Nephron (organoid): ENCODE measurements around the gene KDM4B.

ENCODE experiments used
- H3K27ac Mint-ChIP-seq, 3 experiments: 2 replicates each; pipeline ENCODE4 v1.8.0; 2020; ENCODE audit warnings: mixed read lengths in 3 of 3, mild to moderate bottlenecking in 2 of 3, moderate library complexity in 1 of 3
- H3K27me3 Mint-ChIP-seq: 2 replicates; pipeline ENCODE4 v1.8.0; 2021; ENCODE audit warnings: low read depth, mild to moderate bottlenecking, moderate library complexity, mixed read lengths
- H3K36me3 Mint-ChIP-seq: 2 replicates; pipeline ENCODE4 v1.8.0; 2020; ENCODE audit warnings: low read depth, mixed read lengths
- H3K4me1 Mint-ChIP-seq: 2 replicates; pipeline ENCODE4 v1.8.0; 2020; ENCODE audit warnings: mixed read lengths
- H3K4me3 Mint-ChIP-seq, 3 experiments: 2 replicates each; pipeline ENCODE4 v1.8.0; 2020; ENCODE audit warnings: mild to moderate bottlenecking in 3 of 3, mixed read lengths in 3 of 3, moderate library complexity in 2 of 3
- H3K9me3 Mint-ChIP-seq: 2 replicates; pipeline ENCODE4 v1.8.0; 2020; ENCODE audit warnings: mixed read lengths
- CTCF ChIP-seq, 3 experiments: fragments of 200-600 bp; sonication (generic); IDR thresholded peaks; one replicate each; pipeline ENCODE4 v1.5.0; 2021; ENCODE audit warnings: antibody characterized with exemption in 3 of 3; ENCODE audit not compliant: unreplicated experiment in 3 of 3

The KDM4B gene

GRCh38 chr19:5120321-5120720 lies 151.4 kb downstream of the KDM4B start:
- Mint-ChIP-seq H3K36me3 (peaks cover 42% of the 10 kb centered on the region), H3K4me3 (no peak overlapping the region)

GRCh38 chr19:5120833-5121232 lies 151.9 kb downstream of the KDM4B start:
- Mint-ChIP-seq H3K4me1 (peaks cover 20% of the 10 kb centered on the region), H3K4me3 (no peak overlapping the region), H3K27me3 (no peaks in the 10 kb centered on the region), H3K36me3 (peaks cover 37% of the 10 kb centered on the region), H3K9me3 (peaks cover under 1% of the 10 kb centered on the region), H3K27ac (no peak overlapping the region)
- TF ChIP-seq CTCF (IDR thresholded peaks at IDR 0.05; ENCODE audit: unreplicated experiment in 3 of 3) = no peak

More at GRCh38 chr19:5120321-5120720, 151.4 kb downstream of the KDM4B start:
- peaks cover 4% of the 10 kb centered on the region for H3K9me3 Mint-ChIP-seq
- TF ChIP-seq CTCF (IDR thresholded peaks at IDR 0.05; ENCODE audit: unreplicated experiment in 3 of 3) = no peak
- peaks cover 20% of the 10 kb centered on the region for H3K4me1 Mint-ChIP-seq
- no peaks in the 10 kb centered on the region for H3K27me3 Mint-ChIP-seq
- H3K27ac Mint-ChIP-seq = no peak overlapping the region

- Mint-ChIP-seq H3K4me3 (no peak overlapping the region), H3K4me1 (peaks cover 20% of the 10 kb centered on the region), H3K9me3 (no peaks in the 10 kb centered on the region), H3K27me3 (no peaks in the 10 kb centered on the region), H3K36me3 (peaks cover 30% of the 10 kb centered on the region), H3K27ac (peak overlapping the region in 2 of 3 experiments; percentile 53 to 68)
- no peak for TF ChIP-seq CTCF (IDR thresholded peaks at IDR 0.05; ENCODE audit: unreplicated experiment in 3 of 3)
Measured at GRCh38 chr19:5121266-5122120, 152.6 kb downstream of the KDM4B start.

- no peaks in the 10 kb centered on the region for H3K27me3 Mint-ChIP-seq
- peaks cover 20% of the 10 kb centered on the region for H3K4me1 Mint-ChIP-seq
- TF ChIP-seq CTCF (IDR thresholded peaks at IDR 0.05; ENCODE audit: unreplicated experiment in 3 of 3) = no peak
- no peak overlapping the region for H3K4me3 Mint-ChIP-seq
- peaks cover 27% of the 10 kb centered on the region for H3K36me3 Mint-ChIP-seq
- H3K9me3 Mint-ChIP-seq = no peaks in the 10 kb centered on the region
- peak overlapping the region in 2 of 3 experiments; percentile 53 to 68 for H3K27ac Mint-ChIP-seq
Measured at GRCh38 chr19:5122121-5122400, 153.1 kb downstream of the KDM4B start.

- H3K4me1 Mint-ChIP-seq = peaks cover 20% of the 10 kb centered on the region
- TF ChIP-seq CTCF (IDR thresholded peaks at IDR 0.05; ENCODE audit: unreplicated experiment in 3 of 3) = no peak
- no peaks in the 10 kb centered on the region for H3K9me3 Mint-ChIP-seq
- no peaks in the 10 kb centered on the region for H3K27me3 Mint-ChIP-seq
- no peak overlapping the region for H3K4me3 Mint-ChIP-seq
- peaks cover 27% of the 10 kb centered on the region for H3K36me3 Mint-ChIP-seq
- H3K27ac Mint-ChIP-seq = peak overlapping the region in 2 of 3 experiments; percentile 53 to 68
Measured at GRCh38 chr19:5122671-5123409, 153.9 kb downstream of the KDM4B start.
